SK-N-SH (cell line): ENCODE results near the gene KLC4.

ENCODE experiments used
- CTCF ChIP-seq: fragments of 200-600 bp; sonication (generic); IDR thresholded peaks from 2 replicates; pipeline ENCODE4 v1.6.1; 2017; ENCODE audit warnings: antibody characterized with exemption, mild to moderate bottlenecking, moderate library complexity
- EZH2phosphoT487 ChIP-seq: fragments of 200-600 bp; sonication (generic); IDR thresholded peaks from 2 replicates; pipeline ENCODE4 v1.6.1; 2017; ENCODE audit warnings: low read depth, mixed run types, mild to moderate bottlenecking, antibody characterized with exemption, moderate library complexity, borderline replicate concordance
- FOXJ3 ChIP-seq: sonication (generic); formaldehyde crosslinking; IDR thresholded peaks from 2 replicates; pipeline ENCODE4 v1.5.1; 2020; ENCODE audit warnings: mild to moderate bottlenecking, missing genetic modification reagents
- FOXM1 ChIP-seq: IDR thresholded peaks from 2 replicates; pipeline ENCODE4 v1.4.0; 2012; ENCODE audit warnings: low read depth, mild to moderate bottlenecking
- JUND ChIP-seq: IDR thresholded peaks from 2 replicates; pipeline ENCODE4 v1.4.0; 2012
- REST ChIP-seq: IDR thresholded peaks from 2 replicates; pipeline ENCODE4 v1.6.1; 2012; ENCODE audit warnings: mild to moderate bottlenecking, low read depth, low read length, moderate library complexity
- RXRA ChIP-seq: IDR thresholded peaks from 2 replicates; pipeline ENCODE4 v1.4.0; 2012; ENCODE audit warnings: low read depth, mild to moderate bottlenecking, borderline replicate concordance
- TAF1 ChIP-seq: IDR thresholded peaks from 2 replicates; pipeline ENCODE4 v1.6.1; 2012; ENCODE audit warnings: low read depth, mild to moderate bottlenecking, low read length, moderate library complexity, borderline replicate concordance
- TCF12 ChIP-seq: IDR thresholded peaks from 2 replicates; pipeline ENCODE4 v1.4.0; 2012

- TF ChIP-seq FOXJ3 (CRISPR knock-in tag), result no peak
- no peak for TF ChIP-seq CTCF
- no peak for TF ChIP-seq TAF1
- no peak for TF ChIP-seq REST
- no peak for TF ChIP-seq TCF12
- TF ChIP-seq JUND, result no peak
- no peak for TF ChIP-seq FOXM1
- no peak for TF ChIP-seq EZH2phosphoT487
- TF ChIP-seq RXRA, result no peak
These were observed 19.3 kb downstream of the KLC4 start for GRCh38 chr6:43078691-43079090.
